ENCODE data around the gene CCDC196.
A peak's percentile ranks its signal among the peaks of the same experiment; 100 is the strongest.

DNA sequence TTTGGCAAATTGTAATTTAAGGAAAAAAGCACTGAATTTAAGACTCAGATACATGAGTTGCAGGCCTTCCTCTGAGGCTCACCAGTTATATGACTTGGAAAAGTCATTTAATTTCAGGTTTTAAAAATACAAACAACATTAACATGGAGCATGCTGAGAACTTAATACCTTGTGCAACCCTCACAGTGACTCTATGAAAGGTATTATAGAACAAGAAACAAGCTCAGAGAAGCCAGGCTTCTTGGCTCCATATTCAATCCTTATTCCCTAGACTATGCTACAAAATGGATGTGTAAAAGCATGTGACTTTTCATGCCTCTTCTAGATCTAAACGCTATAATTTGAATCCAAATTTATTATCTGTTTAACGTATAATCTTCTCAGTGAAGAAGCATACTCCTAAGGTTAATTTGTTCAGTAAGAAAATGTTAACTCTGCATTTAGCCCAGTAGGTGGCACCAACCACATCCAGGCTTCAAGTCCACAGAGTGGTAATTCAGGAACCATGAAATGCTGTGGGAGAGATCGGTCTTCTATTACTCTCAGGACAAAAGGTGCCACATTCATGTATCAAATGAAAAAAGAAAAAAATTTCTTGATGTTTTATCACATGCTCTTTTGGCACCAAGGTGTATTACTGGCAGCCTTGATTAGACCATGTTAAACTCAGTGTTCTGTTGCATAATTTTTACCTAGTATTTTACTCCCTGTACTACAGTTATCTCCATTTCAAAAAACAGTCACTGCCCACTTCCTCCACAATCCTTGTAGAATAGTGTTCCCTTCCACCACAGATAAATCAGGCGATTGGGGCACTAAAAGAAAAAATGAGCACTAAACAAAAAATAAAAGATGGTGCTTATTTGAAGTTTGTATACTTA lies 9.3 kb downstream of the CCDC196 start:
- TF ChIP-seq, protein P1, sequence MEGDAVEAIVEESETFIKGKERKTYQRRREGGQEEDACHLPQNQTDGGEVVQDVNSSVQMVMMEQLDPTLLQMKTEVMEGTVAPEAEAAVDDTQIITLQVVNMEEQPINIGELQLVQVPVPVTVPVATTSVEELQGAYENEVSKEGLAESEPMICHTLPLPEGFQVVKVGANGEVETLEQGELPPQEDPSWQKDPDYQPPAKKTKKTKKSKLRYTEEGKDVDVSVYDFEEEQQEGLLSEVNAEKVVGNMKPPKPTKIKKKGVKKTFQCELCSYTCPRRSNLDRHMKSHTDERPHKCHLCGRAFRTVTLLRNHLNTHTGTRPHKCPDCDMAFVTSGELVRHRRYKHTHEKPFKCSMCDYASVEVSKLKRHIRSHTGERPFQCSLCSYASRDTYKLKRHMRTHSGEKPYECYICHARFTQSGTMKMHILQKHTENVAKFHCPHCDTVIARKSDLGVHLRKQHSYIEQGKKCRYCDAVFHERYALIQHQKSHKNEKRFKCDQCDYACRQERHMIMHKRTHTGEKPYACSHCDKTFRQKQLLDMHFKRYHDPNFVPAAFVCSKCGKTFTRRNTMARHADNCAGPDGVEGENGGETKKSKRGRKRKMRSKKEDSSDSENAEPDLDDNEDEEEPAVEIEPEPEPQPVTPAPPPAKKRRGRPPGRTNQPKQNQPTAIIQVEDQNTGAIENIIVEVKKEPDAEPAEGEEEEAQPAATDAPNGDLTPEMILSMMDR (IDR thresholded peaks at IDR 0.05), result peak; percentile 31 to 65 (median 47)
- TF ChIP-seq POLR2A (IDR thresholded peaks at IDR 0.05), result no peak
